ENCODE measurements around the gene FILIP1L.

Gene FILIP1L

DNA sequence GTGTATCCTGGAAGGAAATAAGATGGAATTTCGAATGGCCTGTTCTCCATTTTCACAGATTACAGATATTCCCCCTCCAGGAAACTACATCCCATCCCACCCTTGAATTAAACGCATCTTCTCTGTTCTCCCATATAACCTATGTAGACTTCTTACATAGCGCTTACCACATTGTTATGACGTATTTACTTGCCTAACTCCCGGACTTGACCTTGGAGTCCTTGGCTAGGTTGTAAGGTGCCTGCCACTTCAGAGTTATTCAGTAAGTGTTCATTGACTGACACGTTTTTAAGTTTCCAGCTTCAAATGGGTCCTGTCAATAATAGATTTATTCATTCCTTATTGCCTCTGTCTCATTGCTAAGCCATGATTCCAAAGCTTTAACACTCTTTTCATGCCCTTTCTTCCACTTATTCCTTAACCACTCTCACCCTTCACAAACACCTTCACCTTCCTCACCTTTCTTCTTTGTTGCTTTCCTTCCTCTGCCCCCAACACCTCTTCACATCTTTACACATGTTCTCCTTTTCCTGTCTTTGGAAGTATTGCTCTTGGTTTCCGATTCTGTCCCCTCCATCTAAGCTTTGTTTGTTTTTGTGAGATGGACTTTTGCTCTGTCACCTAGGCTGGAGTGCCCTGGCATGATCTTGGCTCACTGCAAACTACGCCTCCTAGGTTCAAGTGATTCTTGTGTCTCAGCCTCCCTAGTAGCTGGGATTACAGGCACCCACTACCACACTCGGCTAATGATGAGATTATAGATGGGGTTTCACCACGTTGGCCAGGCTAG, 158.3 kb downstream of the FILIP1L start:
- Histone ChIP-seq H3K4me3 (ENCODE audit: low read length) (no peak overlapping the region), H3K9me3 (ENCODE audit: low read length) (no peaks in the 10 kb centered on the region), H3K4me1 (ENCODE audit: insufficient read depth, low read length) (no peaks in the 10 kb centered on the region), H2AFZ (ENCODE audit: low read depth, low read length) (no peak overlapping the region), H3K36me3 (ENCODE audit: insufficient read depth, low read length) (no peaks in the 10 kb centered on the region), H3K27me3 (ENCODE audit: insufficient read depth, low read length) (no peaks in the 10 kb centered on the region)

DNA sequence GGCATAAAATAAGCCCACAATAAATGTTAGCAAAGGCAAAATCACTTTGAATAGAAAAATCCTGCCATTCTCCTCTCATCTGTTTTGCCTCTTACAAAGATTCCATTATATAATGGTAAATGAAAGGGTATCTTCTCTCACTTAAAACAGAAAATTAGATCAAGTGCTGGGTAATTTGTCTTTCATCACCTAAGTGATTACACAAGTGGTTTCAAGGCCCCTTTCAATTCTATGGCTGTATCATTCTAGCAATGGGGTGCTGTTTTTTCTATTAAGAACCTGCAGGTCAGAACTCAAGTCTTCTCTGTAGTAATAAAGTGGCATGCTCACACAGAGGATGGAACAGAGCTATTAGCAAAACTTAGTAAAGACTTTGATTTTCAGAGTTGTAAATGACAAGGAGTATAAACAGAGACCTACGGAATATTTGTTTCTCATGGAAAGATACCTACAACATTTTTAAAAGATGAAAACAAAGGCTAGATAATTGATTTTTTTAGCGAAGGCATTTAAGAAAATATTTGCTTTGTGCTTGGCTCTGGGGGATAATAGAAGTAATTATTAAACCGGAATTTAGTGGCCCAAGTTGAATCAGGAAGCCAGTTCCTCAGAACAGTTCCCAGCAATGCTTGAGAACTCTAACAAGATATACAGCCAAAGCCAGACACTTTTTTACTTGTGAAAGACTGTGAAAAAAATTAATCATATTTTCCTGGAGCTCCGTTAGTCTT, 159.2 kb downstream of the FILIP1L start:
- Histone ChIP-seq H3K36me3 (ENCODE audit: insufficient read depth, low read length) (no peaks in the 10 kb centered on the region), H2AFZ (ENCODE audit: low read depth, low read length) (no peak overlapping the region), H3K4me1 (ENCODE audit: insufficient read depth, low read length) (no peaks in the 10 kb centered on the region), H3K4me3 (ENCODE audit: low read length) (no peak overlapping the region), H3K27me3 (ENCODE audit: insufficient read depth, low read length) (no peaks in the 10 kb centered on the region), H3K9me3 (ENCODE audit: low read length) (no peaks in the 10 kb centered on the region)

DNA sequence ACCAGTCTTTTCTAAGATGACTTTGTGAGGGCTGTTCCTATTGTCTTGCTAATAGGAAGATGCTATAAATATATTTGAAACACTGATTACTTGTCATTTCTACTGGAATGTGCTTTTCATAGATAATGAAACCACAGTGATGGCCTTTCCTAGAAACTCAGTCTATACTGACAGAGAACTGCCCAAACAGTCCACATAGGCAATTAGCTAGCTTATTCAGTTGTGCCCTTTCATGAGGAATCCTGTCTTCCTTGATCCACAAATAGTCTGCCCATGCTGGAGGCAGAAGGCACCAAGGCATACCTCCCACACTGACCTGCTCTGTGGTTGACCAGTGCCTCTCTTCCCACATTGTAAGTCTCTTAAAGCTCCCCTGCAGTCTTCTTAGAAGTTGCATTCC, 160.7 kb downstream of the FILIP1L start:
- H2AFZ ChIP-seq (ENCODE audit: low read depth, low read length) = no peak overlapping the region
- no peaks in the 10 kb centered on the region for H3K9me3 ChIP-seq (ENCODE audit: low read length)
- no peak overlapping the region for H3K4me3 ChIP-seq (ENCODE audit: low read length)
- no peaks in the 10 kb centered on the region for H3K4me1 ChIP-seq (ENCODE audit: insufficient read depth, low read length)
- no peaks in the 10 kb centered on the region for H3K27me3 ChIP-seq (ENCODE audit: insufficient read depth, low read length)
- H3K36me3 ChIP-seq (ENCODE audit: insufficient read depth, low read length) = no peaks in the 10 kb centered on the region

DNA sequence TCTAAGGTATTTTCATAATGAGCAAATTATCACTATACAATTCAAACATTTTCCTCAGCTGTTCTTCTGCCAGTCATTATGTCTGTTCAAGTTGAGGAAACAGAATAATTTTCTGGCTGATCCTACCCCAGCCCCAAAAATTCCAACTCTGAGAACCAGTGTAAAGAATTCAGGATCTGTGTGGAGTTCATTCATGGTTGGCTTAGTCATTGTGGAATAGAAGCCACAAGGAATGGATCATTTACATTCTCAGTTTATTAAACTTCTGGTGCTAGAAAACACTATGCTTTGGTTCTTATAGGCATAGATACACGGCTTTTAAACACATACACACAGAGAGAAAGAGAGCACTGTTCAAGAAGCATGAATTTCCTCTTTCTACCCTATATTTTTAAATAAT, 162.0 kb downstream of the FILIP1L start:
- H2AFZ ChIP-seq (ENCODE audit: low read depth, low read length) = no peak overlapping the region
- H3K4me1 ChIP-seq (ENCODE audit: insufficient read depth, low read length) = no peaks in the 10 kb centered on the region
- no peak overlapping the region for H3K4me3 ChIP-seq (ENCODE audit: low read length)
- no peaks in the 10 kb centered on the region for H3K27me3 ChIP-seq (ENCODE audit: insufficient read depth, low read length)
- H3K36me3 ChIP-seq (ENCODE audit: insufficient read depth, low read length) = no peaks in the 10 kb centered on the region
- H3K9me3 ChIP-seq (ENCODE audit: low read length) = no peaks in the 10 kb centered on the region

DNA sequence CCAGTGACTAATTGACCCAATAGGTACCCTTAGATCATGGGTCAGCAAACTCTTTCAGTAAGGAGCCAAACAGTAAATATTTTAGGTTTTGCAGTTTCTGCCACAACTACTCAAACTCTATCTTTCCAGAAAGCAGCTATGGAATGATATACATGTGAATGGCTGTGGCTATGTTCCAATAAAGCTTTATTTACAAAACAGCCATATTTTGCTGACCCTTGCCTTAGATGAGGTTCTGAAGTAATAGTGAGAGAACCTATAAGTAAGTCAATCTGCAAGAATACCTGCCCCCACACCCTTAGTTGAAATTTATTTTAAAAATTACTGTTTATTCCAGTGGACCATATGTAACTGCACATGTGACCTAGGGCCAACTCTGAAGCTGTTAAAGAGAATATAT, 162.6 kb downstream of the FILIP1L start:
- no peaks in the 10 kb centered on the region for H3K4me1 ChIP-seq (ENCODE audit: insufficient read depth, low read length)
- no peak overlapping the region for H3K4me3 ChIP-seq (ENCODE audit: low read length)
- H3K36me3 ChIP-seq (ENCODE audit: insufficient read depth, low read length) = no peaks in the 10 kb centered on the region
- H3K9me3 ChIP-seq (ENCODE audit: low read length) = no peaks in the 10 kb centered on the region
- no peak overlapping the region for H2AFZ ChIP-seq (ENCODE audit: low read depth, low read length)
- no peaks in the 10 kb centered on the region for H3K27me3 ChIP-seq (ENCODE audit: insufficient read depth, low read length)

DNA sequence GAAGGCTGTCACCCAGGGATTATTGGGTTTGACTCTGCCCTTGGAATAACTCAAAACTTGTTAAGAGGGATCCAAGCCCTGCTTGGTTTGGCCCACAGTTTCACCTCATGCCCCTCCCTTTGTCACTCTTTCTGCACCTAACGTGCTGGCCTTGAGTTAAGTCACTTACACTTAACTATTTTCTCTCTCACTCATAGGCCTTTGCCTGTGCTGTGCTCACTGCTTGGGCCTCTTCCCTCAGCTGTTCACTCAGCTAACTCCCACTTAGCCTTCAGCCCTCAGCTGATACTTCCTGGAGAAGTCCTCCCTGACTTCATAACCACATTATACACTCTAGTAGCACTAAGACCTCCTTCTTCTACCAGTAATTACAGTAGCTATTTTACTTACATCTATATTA, 163.4 kb downstream of the FILIP1L start:
- no peaks in the 10 kb centered on the region for H3K9me3 ChIP-seq (ENCODE audit: low read length)
- H3K27me3 ChIP-seq (ENCODE audit: insufficient read depth, low read length) = no peaks in the 10 kb centered on the region

DNA sequence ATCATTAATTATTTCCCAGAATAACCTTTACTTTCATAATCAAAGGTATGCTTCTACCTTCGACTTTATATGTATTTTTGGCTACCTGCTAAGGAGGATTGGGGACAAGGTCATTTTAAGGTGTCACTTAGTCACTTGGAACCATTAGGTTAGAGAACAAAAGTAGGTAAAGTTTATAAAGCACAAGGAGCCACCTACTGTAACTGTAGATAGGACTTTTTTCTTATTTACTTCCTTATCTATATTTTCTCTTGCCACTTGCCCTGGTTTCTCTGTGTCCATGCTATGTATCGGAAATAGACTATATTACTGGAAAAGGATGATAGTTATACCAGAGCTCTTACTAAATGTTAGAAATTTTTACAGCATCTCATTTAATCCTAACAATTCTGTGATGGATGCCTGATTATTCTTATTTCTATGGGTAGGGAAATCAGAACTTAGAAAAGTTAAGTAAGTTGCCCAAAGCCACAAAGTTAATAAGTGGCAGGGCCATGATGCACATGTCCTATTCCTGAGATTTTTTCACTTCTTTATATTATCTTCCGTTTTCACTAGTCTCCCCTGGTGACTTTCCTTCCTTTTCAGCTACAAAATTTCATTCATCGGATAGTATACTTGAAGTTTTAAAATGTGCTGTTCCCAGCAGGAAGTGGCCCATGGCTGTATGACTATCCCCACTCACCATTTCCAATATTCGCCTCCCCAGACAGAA, 164.2 kb downstream of the FILIP1L start:
- Histone ChIP-seq H3K4me3 (ENCODE audit: low read length) (no peak overlapping the region), H3K36me3 (ENCODE audit: insufficient read depth, low read length) (no peaks in the 10 kb centered on the region), H2AFZ (ENCODE audit: low read depth, low read length) (no peak overlapping the region), H3K4me1 (ENCODE audit: insufficient read depth, low read length) (peaks cover 14% of the 10 kb centered on the region), H3K27me3 (ENCODE audit: insufficient read depth, low read length) (no peaks in the 10 kb centered on the region), H3K9me3 (ENCODE audit: low read length) (no peaks in the 10 kb centered on the region)

More for the DNA sequence above, 163.4 kb downstream of the FILIP1L start:
- Histone ChIP-seq H2AFZ (ENCODE audit: low read depth, low read length) (no peak overlapping the region), H3K4me3 (ENCODE audit: low read length) (no peak overlapping the region), H3K4me1 (ENCODE audit: insufficient read depth, low read length) (peaks cover 6% of the 10 kb centered on the region), H3K36me3 (ENCODE audit: insufficient read depth, low read length) (no peaks in the 10 kb centered on the region)

DNA sequence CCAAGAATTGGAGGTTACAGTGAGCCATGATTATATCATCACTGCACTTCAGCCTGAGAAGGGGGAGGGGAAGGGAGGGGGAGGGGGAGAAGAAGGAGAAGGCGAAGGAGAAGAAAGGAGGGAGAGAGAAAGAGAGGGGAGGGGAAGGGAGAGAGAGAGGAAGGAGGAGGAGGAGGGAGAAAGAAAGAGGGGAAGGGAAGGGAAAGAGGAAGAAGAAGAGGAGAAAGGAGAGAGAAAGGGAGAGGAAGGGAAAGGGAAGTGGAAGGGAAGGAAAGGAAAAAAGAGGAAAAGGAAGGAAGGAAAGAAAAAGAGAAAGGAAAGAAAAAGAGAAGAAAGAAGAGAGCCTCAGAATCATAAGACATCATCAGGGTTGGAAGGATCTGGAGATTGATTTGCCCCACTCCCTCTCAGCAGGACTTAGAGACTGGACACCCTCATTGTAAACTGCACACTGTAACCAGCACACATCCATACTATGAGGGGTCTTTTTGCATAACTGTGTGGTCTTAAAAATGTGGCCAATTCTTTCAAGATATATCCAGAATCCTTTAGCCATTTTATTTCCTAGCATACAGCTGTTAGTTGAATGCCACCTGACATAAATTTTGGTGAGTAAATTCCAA, 165.7 kb downstream of the FILIP1L start:
- Histone ChIP-seq H2AFZ (ENCODE audit: low read depth, low read length) (no peak overlapping the region), H3K27me3 (ENCODE audit: insufficient read depth, low read length) (no peaks in the 10 kb centered on the region), H3K4me3 (ENCODE audit: low read length) (no peak overlapping the region), H3K36me3 (ENCODE audit: insufficient read depth, low read length) (no peaks in the 10 kb centered on the region), H3K9me3 (ENCODE audit: low read length) (no peaks in the 10 kb centered on the region), H3K4me1 (ENCODE audit: insufficient read depth, low read length) (peaks cover 14% of the 10 kb centered on the region)

DNA sequence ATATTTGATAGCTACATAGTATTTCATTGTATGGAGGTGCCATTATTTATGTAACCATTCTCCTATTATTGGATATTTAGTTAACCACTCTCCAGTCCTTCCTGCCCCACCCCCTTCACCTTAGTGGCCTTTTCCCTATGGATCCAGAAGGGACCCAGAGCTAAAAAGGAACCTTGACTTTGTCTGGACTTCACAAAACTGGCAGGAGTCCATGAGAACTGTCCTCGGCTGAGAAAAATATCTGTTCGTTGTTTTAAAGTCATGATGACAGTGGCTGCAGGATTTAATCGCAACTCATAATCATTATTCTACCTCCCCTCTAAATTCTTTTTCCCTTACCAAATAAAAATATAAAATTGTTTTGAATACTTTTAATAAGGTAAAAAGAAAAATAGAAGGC, 166.9 kb downstream of the FILIP1L start:
- Histone ChIP-seq H2AFZ (ENCODE audit: low read depth, low read length) (no peak overlapping the region), H3K9me3 (ENCODE audit: low read length) (no peaks in the 10 kb centered on the region), H3K36me3 (ENCODE audit: insufficient read depth, low read length) (no peaks in the 10 kb centered on the region), H3K27me3 (ENCODE audit: insufficient read depth, low read length) (no peaks in the 10 kb centered on the region), H3K4me1 (ENCODE audit: insufficient read depth, low read length) (peaks cover 14% of the 10 kb centered on the region), H3K4me3 (ENCODE audit: low read length) (no peak overlapping the region)

DNA sequence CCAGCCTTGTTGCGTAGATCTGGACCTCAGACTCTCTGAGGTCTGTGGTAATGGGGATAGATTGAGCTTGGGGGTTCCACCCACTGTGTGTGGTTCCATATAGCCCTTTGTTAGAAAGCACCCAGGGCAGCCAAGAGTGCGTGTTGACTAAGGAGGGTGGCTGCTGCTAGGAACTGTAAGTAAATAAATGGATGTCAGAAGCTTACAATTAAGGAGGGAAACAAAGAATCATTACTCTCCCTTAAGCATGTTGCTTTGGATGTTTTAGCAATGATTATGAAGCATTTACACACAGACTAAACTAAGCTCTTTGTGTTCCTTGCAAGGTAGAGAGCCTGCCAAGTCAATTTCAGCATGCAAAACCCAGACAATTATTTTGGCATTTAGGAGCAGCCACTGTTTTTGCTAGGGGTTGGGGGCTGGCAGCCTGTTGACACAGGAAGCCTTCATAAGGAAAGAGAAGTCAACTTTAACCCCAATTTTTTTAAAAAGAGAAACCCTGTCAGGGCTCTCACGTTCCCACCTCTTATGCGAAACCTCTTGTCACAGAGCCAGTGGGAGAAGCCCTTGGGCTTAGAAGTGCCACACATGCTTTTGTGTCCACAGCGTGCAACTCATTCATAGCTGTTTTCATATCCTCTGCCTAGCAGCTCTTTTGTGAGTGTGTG, 168.8 kb downstream of the FILIP1L start:
- Histone ChIP-seq H3K9me3 (ENCODE audit: low read length) (no peaks in the 10 kb centered on the region), H3K4me3 (ENCODE audit: low read length) (no peak overlapping the region)

DNA sequence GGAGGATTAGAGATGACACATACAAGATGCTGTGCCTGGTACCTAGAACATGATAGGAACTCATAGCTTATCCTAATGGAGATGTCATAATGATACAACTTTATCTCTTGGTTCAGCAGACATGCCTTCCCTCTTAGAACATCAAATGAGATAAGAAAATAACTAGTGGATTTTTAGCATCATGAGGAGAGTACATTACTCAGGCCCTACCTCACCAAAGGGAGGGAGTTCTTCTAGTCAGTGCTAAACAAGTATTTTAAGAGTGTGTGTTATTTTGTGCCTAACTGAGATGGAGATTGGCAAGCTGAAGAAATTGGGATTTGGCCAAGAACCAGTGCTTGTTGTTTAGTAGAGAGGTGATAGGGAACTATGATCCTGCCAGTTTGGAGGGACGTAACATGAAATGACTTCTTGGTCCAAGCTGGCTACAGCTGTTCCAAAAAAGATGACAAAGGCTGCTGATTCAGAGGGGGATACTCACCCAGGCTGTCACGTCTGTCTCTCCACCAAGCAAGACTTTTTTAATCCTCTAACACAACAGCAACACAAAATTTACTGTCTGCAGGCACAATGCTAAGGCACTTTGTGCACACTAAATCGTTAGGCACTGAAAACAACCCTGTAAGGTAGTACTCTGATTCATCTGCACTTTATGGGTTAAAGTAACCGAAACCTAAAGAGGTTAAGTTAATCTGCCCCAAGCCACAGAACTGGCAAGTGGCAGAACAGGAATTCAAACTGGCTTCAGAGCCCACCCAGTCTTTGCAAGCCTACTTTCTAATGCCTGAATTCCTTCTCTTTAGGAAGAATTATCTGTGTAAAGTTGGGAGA, 170.2 kb downstream of the FILIP1L start:
- Histone ChIP-seq H3K4me3 (ENCODE audit: low read length) (no peak overlapping the region), H3K9me3 (ENCODE audit: low read length) (no peaks in the 10 kb centered on the region), H3K4me1 (ENCODE audit: insufficient read depth, low read length) (peaks cover 14% of the 10 kb centered on the region), H3K36me3 (ENCODE audit: insufficient read depth, low read length) (no peaks in the 10 kb centered on the region), H2AFZ (ENCODE audit: low read depth, low read length) (no peak overlapping the region), H3K27me3 (ENCODE audit: insufficient read depth, low read length) (no peaks in the 10 kb centered on the region)

More for the DNA sequence above, 168.8 kb downstream of the FILIP1L start:
- H3K4me1 ChIP-seq (ENCODE audit: insufficient read depth, low read length) = peaks cover 14% of the 10 kb centered on the region
- no peaks in the 10 kb centered on the region for H3K27me3 ChIP-seq (ENCODE audit: insufficient read depth, low read length)
- H2AFZ ChIP-seq (ENCODE audit: low read depth, low read length) = no peak overlapping the region
- no peaks in the 10 kb centered on the region for H3K36me3 ChIP-seq (ENCODE audit: insufficient read depth, low read length)

DNA sequence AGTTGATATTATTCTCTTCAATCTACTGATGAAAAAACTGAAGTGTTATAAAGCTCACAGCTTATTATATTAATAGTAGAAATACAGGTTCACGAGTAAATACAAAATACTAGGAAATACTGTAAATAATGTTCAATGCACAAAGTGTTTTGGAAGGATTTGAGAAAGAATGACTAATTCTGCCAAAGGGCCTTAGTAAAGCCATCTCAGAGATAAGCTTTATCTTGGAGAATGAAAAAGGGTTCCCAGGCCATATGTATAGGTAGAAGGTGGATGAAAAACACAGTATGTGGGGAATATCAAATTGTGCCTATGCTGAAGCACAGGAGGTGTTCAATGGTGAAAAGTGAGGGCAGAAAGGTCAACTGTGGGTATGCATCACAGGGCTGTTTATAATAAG, 173.1 kb downstream of the FILIP1L start:
- H3K27me3 ChIP-seq (ENCODE audit: insufficient read depth, low read length) = no peaks in the 10 kb centered on the region
- no peaks in the 10 kb centered on the region for H3K9me3 ChIP-seq (ENCODE audit: low read length)
- no peak overlapping the region for H3K4me3 ChIP-seq (ENCODE audit: low read length)
- H3K36me3 ChIP-seq (ENCODE audit: insufficient read depth, low read length) = no peaks in the 10 kb centered on the region
- no peak overlapping the region for H2AFZ ChIP-seq (ENCODE audit: low read depth, low read length)
- H3K4me1 ChIP-seq (ENCODE audit: insufficient read depth, low read length) = peaks cover 11% of the 10 kb centered on the region
